ENCODE data around the gene CHMP3.

DNA sequence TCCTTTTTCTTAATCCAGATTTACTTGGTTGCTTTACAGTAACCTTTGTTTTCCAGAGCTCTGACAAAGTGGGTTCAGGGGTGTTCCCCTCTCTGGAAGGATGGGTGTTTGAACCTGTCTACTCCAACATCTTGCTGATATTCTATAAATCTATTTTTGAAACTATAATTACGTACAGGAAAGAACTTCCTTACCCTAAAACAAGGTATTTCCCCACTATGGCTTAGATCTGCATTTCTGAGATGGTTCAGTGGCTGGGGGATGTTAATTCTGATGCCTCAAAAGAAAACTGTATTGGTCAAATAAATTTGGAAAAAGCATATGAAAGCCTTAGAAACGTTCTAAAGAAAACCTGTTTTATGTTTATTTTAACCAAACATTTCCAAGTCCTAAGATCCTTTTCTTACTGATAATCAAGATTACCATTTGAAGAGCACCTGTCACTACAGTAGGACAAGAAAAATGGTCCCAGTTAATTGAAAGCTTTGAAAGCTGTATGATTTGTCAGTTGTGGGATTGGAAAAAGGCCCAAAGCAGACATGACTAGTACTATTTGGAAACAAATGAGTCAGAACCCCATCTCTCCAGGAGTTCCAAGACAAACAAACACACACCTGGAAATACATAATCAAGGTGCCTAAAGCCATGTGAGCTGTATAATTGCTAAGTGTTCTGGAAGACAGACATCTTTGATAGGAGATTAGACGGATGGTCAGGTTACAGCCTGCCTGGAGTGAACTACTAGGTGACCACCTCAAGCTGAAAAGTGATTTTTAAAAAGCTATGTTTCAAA is 64.6 kb downstream of the CHMP3 start:
- TF ChIP-seq, protein P1, sequence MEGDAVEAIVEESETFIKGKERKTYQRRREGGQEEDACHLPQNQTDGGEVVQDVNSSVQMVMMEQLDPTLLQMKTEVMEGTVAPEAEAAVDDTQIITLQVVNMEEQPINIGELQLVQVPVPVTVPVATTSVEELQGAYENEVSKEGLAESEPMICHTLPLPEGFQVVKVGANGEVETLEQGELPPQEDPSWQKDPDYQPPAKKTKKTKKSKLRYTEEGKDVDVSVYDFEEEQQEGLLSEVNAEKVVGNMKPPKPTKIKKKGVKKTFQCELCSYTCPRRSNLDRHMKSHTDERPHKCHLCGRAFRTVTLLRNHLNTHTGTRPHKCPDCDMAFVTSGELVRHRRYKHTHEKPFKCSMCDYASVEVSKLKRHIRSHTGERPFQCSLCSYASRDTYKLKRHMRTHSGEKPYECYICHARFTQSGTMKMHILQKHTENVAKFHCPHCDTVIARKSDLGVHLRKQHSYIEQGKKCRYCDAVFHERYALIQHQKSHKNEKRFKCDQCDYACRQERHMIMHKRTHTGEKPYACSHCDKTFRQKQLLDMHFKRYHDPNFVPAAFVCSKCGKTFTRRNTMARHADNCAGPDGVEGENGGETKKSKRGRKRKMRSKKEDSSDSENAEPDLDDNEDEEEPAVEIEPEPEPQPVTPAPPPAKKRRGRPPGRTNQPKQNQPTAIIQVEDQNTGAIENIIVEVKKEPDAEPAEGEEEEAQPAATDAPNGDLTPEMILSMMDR (conservative IDR thresholded peaks at IDR 0.05): no peak
- TF ChIP-seq ZFX (IDR thresholded peaks at IDR 0.05): no peak
